ENCODE results near the gene SERPINE1.

SERPINE1 gene

DNA sequence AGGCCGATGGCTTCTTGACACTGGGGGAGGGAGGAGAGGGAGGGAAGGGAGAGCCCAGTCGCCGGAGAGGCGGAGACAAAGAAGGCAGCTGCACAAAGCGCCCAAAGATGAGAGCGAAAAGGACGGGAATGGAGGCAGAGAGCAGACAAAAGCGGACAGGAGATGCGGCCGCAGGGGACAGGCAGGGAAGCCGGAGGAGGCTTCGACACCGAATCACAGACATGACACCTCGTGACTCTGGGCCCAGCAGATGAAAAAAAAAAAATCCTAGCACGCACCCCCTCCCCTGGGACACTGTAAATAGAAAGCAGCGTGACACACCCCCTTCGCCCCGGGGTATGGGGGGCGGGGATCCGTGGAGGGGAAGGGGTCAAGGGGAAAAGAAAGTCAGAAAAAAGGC, 52.2 kb downstream of the SERPINE1 start:
- no peak overlapping the region for H3K4me3 ChIP-seq (ENCODE audit: low read length)
- no peaks in the 10 kb centered on the region for H3K9me2 ChIP-seq (replicated peaks; ENCODE audit: control insufficient read depth, low read length)
- H3K79me2 ChIP-seq (ENCODE audit: control insufficient read depth, low read length) = no peaks in the 10 kb centered on the region
- H3K36me3 ChIP-seq (ENCODE audit: control insufficient read depth, low read length) = no peaks in the 10 kb centered on the region
- H3K27ac ChIP-seq (ENCODE audit: low read depth, low read length) = no peak overlapping the region
- TF ChIP-seq, protein P1, sequence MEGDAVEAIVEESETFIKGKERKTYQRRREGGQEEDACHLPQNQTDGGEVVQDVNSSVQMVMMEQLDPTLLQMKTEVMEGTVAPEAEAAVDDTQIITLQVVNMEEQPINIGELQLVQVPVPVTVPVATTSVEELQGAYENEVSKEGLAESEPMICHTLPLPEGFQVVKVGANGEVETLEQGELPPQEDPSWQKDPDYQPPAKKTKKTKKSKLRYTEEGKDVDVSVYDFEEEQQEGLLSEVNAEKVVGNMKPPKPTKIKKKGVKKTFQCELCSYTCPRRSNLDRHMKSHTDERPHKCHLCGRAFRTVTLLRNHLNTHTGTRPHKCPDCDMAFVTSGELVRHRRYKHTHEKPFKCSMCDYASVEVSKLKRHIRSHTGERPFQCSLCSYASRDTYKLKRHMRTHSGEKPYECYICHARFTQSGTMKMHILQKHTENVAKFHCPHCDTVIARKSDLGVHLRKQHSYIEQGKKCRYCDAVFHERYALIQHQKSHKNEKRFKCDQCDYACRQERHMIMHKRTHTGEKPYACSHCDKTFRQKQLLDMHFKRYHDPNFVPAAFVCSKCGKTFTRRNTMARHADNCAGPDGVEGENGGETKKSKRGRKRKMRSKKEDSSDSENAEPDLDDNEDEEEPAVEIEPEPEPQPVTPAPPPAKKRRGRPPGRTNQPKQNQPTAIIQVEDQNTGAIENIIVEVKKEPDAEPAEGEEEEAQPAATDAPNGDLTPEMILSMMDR (IDR thresholded peaks at IDR 0.05; ENCODE audit: low read depth, low read length, poor library complexity, severe bottlenecking) = no peak
- TF ChIP-seq EZH2phosphoT487 (IDR thresholded peaks at IDR 0.05; ENCODE audit: borderline replicate concordance, low read length) = no peak
- H4K20me1 ChIP-seq (ENCODE audit: control insufficient read depth, insufficient read depth, low read depth, low read length) = no peaks in the 10 kb centered on the region
- peaks cover 33% of the 10 kb centered on the region for H3K27me3 ChIP-seq (ENCODE audit: control insufficient read depth, low read length)
- H3K4me1 ChIP-seq (ENCODE audit: control insufficient read depth, low read length) = peaks cover 13% of the 10 kb centered on the region
- no peaks in the 10 kb centered on the region for H3F3A ChIP-seq (ENCODE audit: control insufficient read depth, insufficient read depth)
- no peaks in the 10 kb centered on the region for H3K9me3 ChIP-seq (ENCODE audit: control insufficient read depth, insufficient read depth, low read length)
- H3K4me2 ChIP-seq (ENCODE audit: low read length) = no peak overlapping the region

DNA sequence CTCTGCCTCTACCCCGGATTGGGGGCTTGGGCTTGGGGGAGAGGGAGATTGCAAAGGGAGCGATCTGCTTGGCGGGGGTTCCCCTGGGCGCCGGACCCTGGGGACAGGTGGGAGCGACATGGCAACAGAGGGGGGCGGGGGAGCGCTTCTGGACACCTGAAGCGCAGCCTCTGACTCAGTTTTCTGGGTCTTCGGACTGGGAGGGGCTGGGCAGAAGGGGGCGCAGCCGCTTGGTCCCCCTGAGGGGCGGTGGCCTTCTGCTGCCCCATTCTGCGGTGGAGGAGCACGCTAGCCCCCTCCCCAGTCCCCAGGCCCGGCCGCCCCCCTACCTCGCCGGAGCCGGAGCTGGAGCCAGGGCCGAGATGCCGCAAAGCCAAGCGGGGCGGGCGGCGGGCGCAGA, 52.8 kb downstream of the SERPINE1 start:
- Histone ChIP-seq H4K20me1 (ENCODE audit: control insufficient read depth, insufficient read depth, low read depth, low read length) (no peaks in the 10 kb centered on the region), H3K27ac (ENCODE audit: low read depth, low read length) (no peak overlapping the region), H3K9me2 (replicated peaks; ENCODE audit: control insufficient read depth, low read length) (no peaks in the 10 kb centered on the region), H3K27me3 (ENCODE audit: control insufficient read depth, low read length) (peaks cover 31% of the 10 kb centered on the region), H3K4me1 (ENCODE audit: control insufficient read depth, low read length) (peaks cover 9% of the 10 kb centered on the region), H3K79me2 (ENCODE audit: control insufficient read depth, low read length) (no peaks in the 10 kb centered on the region), H3K4me3 (ENCODE audit: low read length) (no peak overlapping the region), H3F3A (ENCODE audit: control insufficient read depth, insufficient read depth) (no peaks in the 10 kb centered on the region), H3K4me2 (ENCODE audit: low read length) (no peak overlapping the region), H3K9me3 (ENCODE audit: control insufficient read depth, insufficient read depth, low read length) (no peaks in the 10 kb centered on the region), H3K36me3 (ENCODE audit: control insufficient read depth, low read length) (no peaks in the 10 kb centered on the region)
- TF ChIP-seq, protein P1 (IDR thresholded peaks at IDR 0.05; ENCODE audit: low read depth, low read length, poor library complexity, severe bottlenecking) = no peak
- TF ChIP-seq EZH2phosphoT487 (IDR thresholded peaks at IDR 0.05; ENCODE audit: borderline replicate concordance, low read length) = no peak

DNA sequence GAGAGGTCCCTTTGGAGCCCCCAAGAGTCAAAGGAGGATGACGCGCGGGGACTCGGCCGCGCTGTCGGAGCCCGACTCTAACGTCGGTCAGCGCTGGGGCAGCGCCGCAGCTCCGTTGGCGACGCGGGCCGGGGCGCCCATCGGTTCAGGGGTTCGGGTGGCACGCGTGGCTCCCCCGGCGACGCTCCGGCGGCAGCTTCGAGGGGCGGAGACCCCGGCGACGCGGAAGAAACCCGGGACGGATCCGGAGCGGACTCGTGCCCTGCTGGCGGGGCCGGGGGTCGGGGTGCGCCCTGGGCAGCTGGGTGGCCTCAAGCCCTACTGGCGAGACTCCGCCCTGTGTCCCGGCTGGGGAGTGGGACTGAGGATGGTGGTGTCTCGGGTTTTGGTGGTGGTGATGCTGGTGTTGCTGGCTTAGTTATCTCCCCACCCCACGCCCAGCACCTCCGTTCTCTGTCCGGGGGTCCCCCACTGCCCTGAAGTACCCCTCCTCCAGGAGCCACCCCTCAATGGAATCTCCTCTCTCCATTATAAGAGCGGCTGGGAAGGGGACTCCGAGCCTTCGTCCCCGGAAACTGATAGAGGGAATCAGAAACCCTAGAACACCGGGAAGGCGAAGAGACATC, 53.3 kb downstream of the SERPINE1 start, which contains the start of gene NAT16:
TSS of gene NAT16 (minus strand) at position 164 of the 626 bp plus-strand sequence. CDS start 5,486 bp downstream, outside the sequence.
- Histone ChIP-seq H3K4me3 (ENCODE audit: low read length) (no peak within 1 kb of the TSS), H3K27me3 (ENCODE audit: control insufficient read depth, low read length) (peaks cover 32% of the 10 kb centered on the region), H4K20me1 (ENCODE audit: control insufficient read depth, insufficient read depth, low read depth, low read length) (no peaks in the 10 kb centered on the region), H3K4me2 (ENCODE audit: low read length) (no peak within 1 kb of the TSS), H3K36me3 (ENCODE audit: control insufficient read depth, low read length) (no peaks in the 10 kb centered on the region), H3K79me2 (ENCODE audit: control insufficient read depth, low read length) (no peaks in the 10 kb centered on the region), H3K27ac (ENCODE audit: low read depth, low read length) (no peak within 1 kb of the TSS), H3K9me3 (ENCODE audit: control insufficient read depth, insufficient read depth, low read length) (no peaks in the 10 kb centered on the region), H3K4me1 (ENCODE audit: control insufficient read depth, low read length) (peaks cover 9% of the 10 kb centered on the region), H3K9me2 (replicated peaks; ENCODE audit: control insufficient read depth, low read length) (no peaks in the 10 kb centered on the region), H3F3A (ENCODE audit: control insufficient read depth, insufficient read depth) (no peaks in the 10 kb centered on the region)
- TF ChIP-seq, protein P1 (IDR thresholded peaks at IDR 0.05; ENCODE audit: low read depth, low read length, poor library complexity, severe bottlenecking) = no peak
- no peak for TF ChIP-seq EZH2phosphoT487 (IDR thresholded peaks at IDR 0.05; ENCODE audit: borderline replicate concordance, low read length)

Measured in DOHH2 (cell line).